ENCODE measurements around the gene YTHDC1.

YTHDC1 gene

DNA sequence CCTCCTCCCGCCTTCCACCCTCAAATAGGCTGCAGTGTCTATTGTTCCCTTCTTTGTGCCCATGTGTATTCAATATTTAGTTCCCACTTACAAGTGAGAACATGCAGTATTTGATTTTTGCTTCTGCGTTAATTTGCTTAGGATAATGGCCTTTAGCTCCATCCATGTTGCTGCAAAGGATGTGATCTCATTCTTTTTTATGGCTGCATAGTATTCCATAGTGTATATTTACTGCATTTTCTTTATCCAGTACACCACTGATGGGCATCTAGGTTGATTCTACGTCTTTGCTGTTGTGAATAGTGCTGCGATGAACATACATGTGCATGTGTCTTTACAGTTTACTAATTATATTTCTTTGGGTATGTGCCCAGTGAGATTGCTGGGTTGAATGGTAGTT, 52.8 kb downstream of the YTHDC1 start:
- no peaks in the 10 kb centered on the region for H3K9me3 ChIP-seq (ENCODE audit: control insufficient read depth, low read length)
- no peak overlapping the region for H3K9ac ChIP-seq
- no peak overlapping the region for H3K4me2 ChIP-seq (ENCODE audit: low read length)
- no peak overlapping the region for H3K27ac ChIP-seq
- TF ChIP-seq, protein P1, sequence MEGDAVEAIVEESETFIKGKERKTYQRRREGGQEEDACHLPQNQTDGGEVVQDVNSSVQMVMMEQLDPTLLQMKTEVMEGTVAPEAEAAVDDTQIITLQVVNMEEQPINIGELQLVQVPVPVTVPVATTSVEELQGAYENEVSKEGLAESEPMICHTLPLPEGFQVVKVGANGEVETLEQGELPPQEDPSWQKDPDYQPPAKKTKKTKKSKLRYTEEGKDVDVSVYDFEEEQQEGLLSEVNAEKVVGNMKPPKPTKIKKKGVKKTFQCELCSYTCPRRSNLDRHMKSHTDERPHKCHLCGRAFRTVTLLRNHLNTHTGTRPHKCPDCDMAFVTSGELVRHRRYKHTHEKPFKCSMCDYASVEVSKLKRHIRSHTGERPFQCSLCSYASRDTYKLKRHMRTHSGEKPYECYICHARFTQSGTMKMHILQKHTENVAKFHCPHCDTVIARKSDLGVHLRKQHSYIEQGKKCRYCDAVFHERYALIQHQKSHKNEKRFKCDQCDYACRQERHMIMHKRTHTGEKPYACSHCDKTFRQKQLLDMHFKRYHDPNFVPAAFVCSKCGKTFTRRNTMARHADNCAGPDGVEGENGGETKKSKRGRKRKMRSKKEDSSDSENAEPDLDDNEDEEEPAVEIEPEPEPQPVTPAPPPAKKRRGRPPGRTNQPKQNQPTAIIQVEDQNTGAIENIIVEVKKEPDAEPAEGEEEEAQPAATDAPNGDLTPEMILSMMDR (IDR thresholded peaks at IDR 0.05): no peak
- H3K4me1 ChIP-seq: no peaks in the 10 kb centered on the region
- no peak overlapping the region for H2AFZ ChIP-seq
- H3K27me3 ChIP-seq (ENCODE audit: control insufficient read depth, insufficient read depth, low read length): no peaks in the 10 kb centered on the region
- H3K36me3 ChIP-seq (ENCODE audit: control insufficient read depth, insufficient read depth, low read length): no peaks in the 10 kb centered on the region
- no peak overlapping the region for H3K4me3 ChIP-seq (ENCODE audit: low read depth, low read length)
- no peaks in the 10 kb centered on the region for H3K79me2 ChIP-seq

DNA sequence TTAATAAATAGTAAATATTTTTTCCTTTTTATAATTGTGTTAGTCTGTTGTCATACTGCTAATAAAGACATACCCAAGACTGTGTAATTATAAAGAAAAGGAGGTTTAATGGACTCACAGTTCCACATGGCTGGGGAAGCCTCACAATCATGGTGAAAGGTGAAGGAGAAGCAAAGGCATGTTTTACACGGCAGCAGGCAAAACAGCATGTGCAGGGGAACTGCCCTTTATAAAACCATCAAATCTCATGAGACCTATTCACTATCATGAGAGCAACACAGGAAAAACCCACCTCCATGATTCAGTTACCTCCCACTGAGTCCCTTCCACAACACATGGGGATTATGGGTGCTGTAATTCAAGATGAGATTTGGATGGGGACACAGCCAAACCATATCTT, 58.6 kb downstream of the YTHDC1 start:
- H3K36me3 ChIP-seq (ENCODE audit: control insufficient read depth, insufficient read depth, low read length): no peaks in the 10 kb centered on the region
- H3K79me2 ChIP-seq: no peaks in the 10 kb centered on the region
- TF ChIP-seq, protein P1 (IDR thresholded peaks at IDR 0.05): no peak
- no peaks in the 10 kb centered on the region for H3K4me1 ChIP-seq
- no peak overlapping the region for H2AFZ ChIP-seq
- H3K27me3 ChIP-seq (ENCODE audit: control insufficient read depth, insufficient read depth, low read length): no peaks in the 10 kb centered on the region
- no peak overlapping the region for H3K4me2 ChIP-seq (ENCODE audit: low read length)
- no peaks in the 10 kb centered on the region for H3K9me3 ChIP-seq (ENCODE audit: control insufficient read depth, low read length)
- H3K9ac ChIP-seq: no peak overlapping the region
- no peak overlapping the region for H3K4me3 ChIP-seq (ENCODE audit: low read depth, low read length)
- no peak overlapping the region for H3K27ac ChIP-seq

DNA sequence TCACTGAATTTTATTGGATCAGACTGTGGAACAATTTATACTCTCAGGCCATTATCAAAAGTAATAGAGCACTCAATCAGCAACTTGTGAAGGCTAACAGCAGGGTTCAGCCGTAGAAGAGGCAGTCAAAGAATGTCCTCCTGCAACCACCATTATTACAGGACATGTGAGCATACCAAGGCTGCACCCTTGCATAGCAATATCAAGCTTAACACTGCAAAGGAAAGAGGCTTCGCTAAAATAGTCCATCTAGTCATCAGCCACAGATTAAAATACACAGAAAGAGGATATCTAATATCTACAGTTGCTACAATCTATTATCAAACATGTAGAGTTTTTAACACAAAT, 61.5 kb downstream of the YTHDC1 start:
- Histone ChIP-seq H2AFZ (no peak overlapping the region), H3K79me2 (no peaks in the 10 kb centered on the region), H3K9ac (no peak overlapping the region), H3K4me2 (ENCODE audit: low read length) (no peak overlapping the region), H3K27ac (no peak overlapping the region), H3K4me3 (ENCODE audit: low read depth, low read length) (no peak overlapping the region), H3K4me1 (no peaks in the 10 kb centered on the region), H3K27me3 (ENCODE audit: control insufficient read depth, insufficient read depth, low read length) (no peaks in the 10 kb centered on the region), H3K36me3 (ENCODE audit: control insufficient read depth, insufficient read depth, low read length) (no peaks in the 10 kb centered on the region), H3K9me3 (ENCODE audit: control insufficient read depth, low read length) (no peaks in the 10 kb centered on the region)
- TF ChIP-seq, protein P1 (IDR thresholded peaks at IDR 0.05): no peak

DNA sequence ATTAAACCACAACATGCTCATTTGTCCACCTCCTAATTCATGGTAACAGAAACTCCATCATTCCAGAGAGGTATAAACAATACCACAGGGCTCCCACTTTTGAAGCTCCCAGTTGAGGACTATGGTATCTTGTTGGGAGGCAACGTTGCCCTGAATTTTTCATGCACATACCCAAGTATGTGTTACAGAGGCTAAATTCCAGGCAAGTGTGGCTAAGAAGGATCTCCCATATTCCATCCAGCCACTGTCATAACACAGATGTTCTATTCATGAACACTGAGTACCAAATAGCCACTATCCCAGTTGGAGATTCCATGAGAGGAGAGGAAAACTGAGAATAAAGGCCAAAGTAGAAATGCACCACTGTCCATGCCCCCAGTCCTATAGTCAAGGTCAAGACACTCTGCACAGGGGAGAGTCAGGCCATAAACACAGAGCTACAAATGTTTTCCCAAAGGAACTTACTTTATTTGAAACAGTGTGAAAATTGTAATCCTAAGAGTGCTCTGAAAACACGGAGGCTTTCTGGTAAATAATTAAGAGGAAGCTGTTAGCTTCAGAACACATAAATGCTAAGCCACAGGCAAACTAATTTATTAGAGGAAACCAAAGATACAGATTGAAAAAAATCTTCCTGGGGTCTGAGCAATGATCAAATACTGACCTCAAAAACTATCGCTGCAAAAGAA, 62.0 kb downstream of the YTHDC1 start:
- no peak overlapping the region for H2AFZ ChIP-seq
- H3K9me3 ChIP-seq (ENCODE audit: control insufficient read depth, low read length): no peaks in the 10 kb centered on the region
- H3K4me1 ChIP-seq: no peaks in the 10 kb centered on the region
- no peak overlapping the region for H3K4me3 ChIP-seq (ENCODE audit: low read depth, low read length)
- TF ChIP-seq, protein P1 (IDR thresholded peaks at IDR 0.05): no peak
- no peak overlapping the region for H3K27ac ChIP-seq
- H3K4me2 ChIP-seq (ENCODE audit: low read length): no peak overlapping the region
- H3K27me3 ChIP-seq (ENCODE audit: control insufficient read depth, insufficient read depth, low read length): no peaks in the 10 kb centered on the region
- no peaks in the 10 kb centered on the region for H3K79me2 ChIP-seq
- no peaks in the 10 kb centered on the region for H3K36me3 ChIP-seq (ENCODE audit: control insufficient read depth, insufficient read depth, low read length)
- H3K9ac ChIP-seq: no peak overlapping the region

DNA sequence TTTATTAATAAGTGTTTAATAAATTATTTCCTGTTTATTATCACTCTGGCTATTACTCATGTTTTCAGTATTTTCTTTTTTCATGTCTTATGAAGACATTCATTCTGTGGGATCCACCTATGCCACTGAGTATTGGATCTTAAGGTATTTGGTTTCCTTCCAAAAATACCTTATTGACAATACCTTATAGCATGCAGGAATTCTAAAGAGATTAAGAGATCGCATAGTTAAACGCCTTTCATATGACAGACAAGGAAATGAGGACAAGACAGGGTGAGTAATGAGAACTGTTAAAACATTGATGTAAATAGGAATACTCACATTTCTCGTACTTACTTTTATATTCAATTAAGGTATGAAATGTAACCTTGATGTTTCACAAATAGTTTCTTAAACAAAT, 66.2 kb downstream of the YTHDC1 start:
- TF ChIP-seq, protein P1 (IDR thresholded peaks at IDR 0.05): no peak
- no peak overlapping the region for H3K9ac ChIP-seq

More for the DNA sequence above, 66.2 kb downstream of the YTHDC1 start:
- Histone ChIP-seq H3K4me1 (no peaks in the 10 kb centered on the region), H3K4me3 (ENCODE audit: low read depth, low read length) (no peak overlapping the region), H3K4me2 (ENCODE audit: low read length) (no peak overlapping the region), H2AFZ (no peak overlapping the region), H3K27ac (no peak overlapping the region), H3K36me3 (ENCODE audit: control insufficient read depth, insufficient read depth, low read length) (no peaks in the 10 kb centered on the region), H3K79me2 (no peaks in the 10 kb centered on the region), H3K9me3 (ENCODE audit: control insufficient read depth, low read length) (no peaks in the 10 kb centered on the region), H3K27me3 (ENCODE audit: control insufficient read depth, insufficient read depth, low read length) (no peaks in the 10 kb centered on the region)

Data from parathyroid adenoma (tissue), 2 donors.